HUES64 (cell line): ENCODE data around the gene CLDN15. TPM values are rescaled to one million over a fixed set of nuclear protein-coding genes. Genes with fewer than 3 reads are reported as not detected.
"Not testable (repeated sequence)": the region's sequence is repeated elsewhere in the genome, so short reads cannot be mapped to it uniquely, and the experiment has no call there.

Experiments
- H3K27ac ChIP-seq: 2 replicates; pipeline ENCODE4 v1.7.0; 2013; ENCODE audit warnings: low read depth, low read length, inconsistent platforms
- H3K27me3 ChIP-seq: 2 replicates; pipeline ENCODE4 v1.6.1; 2013; ENCODE audit warnings: mild to moderate bottlenecking, low read length; ENCODE audit not compliant: insufficient read depth
- H3K36me3 ChIP-seq: 2 replicates; pipeline ENCODE4 v1.6.1; 2013; ENCODE audit warnings: mild to moderate bottlenecking, low read length; ENCODE audit not compliant: insufficient read depth
- H3K4me1 ChIP-seq: 2 replicates; pipeline ENCODE4 v1.6.1; 2013; ENCODE audit warnings: mild to moderate bottlenecking, low read length, moderate library complexity; ENCODE audit not compliant: insufficient read depth
- H3K4me3 ChIP-seq: 2 replicates; pipeline ENCODE4 v1.5.1; 2013; ENCODE audit warnings: mild to moderate bottlenecking, low read length, moderate library complexity
- H3K9ac ChIP-seq: 2 replicates; pipeline ENCODE4 v1.6.1; 2013; ENCODE audit warnings: mild to moderate bottlenecking, low read depth, low read length
- H3K9me3 ChIP-seq: 2 replicates; pipeline ENCODE4 v1.6.1; 2013; ENCODE audit warnings: low read depth, low read length; ENCODE audit not compliant: insufficient read depth
- WGBS: fragments of 150-250, 120-280 bp; methylation state at CpG from one replicate; pipeline ENCODE4 v1.1.7; 2013; ENCODE audit warnings: missing lambda C conversion rate; 5-methylcytosine and 5-hydroxymethylcytosine counted together
- polyA plus RNA-seq, 2 experiments: library from polyadenylated mRNA; stranded (reverse); fragments of 50-300 nt; gene quantifications; one replicate each; pipeline ENCODE4 v1.2.3, GENCODE V29; 2013

CLDN15 gene
- polyA plus RNA-seq (2013, experiment 1 of 2), result 2.6 TPM
- 2.7 TPM for polyA plus RNA-seq (2013, experiment 2 of 2)

GRCh38 chr7:101237206-101238067, at the start of gene CLDN15:
CLDN15 (minus strand) TSS chr7:101237802; CDS start chr7:101237581, 221 bp downstream.
- H3K9me3 ChIP-seq, result no peaks in the 10 kb centered on the region
- H3K9ac ChIP-seq, result no peak within 1 kb of the TSS
- H3K4me3 ChIP-seq, result no peak within 1 kb of the TSS
- peaks cover 8% of the 10 kb centered on the region for H3K4me1 ChIP-seq
- no peaks in the 10 kb centered on the region for H3K27me3 ChIP-seq
- H3K36me3 ChIP-seq, result peaks cover 18% of the 10 kb centered on the region; the same call in 1 of the 2 replicates
- WGBS, result 81% methylated on average over 31 of the region's 31 CpGs
- H3K27ac ChIP-seq, result 0 out of 2 replicates have a peak within 1 kb of the TSS, but pooled peaks have one; percentile 25

GRCh38 chr7:101287032-101287431, 49.4 kb upstream of the CLDN15 start:
- Histone ChIP-seq H3K36me3 (no peaks in the 10 kb centered on the region), H3K4me1 (peaks cover 11% of the 10 kb centered on the region), H3K4me3 (no peak overlapping the region), H3K9ac (no peak overlapping the region), H3K27ac (no peak overlapping the region), H3K27me3 (no peaks in the 10 kb centered on the region), H3K9me3 (no peaks in the 10 kb centered on the region)
- WGBS, result 89% methylated on average over 6 of the region's 6 CpGs

GRCh38 chr7:101285880-101286279, 48.3 kb upstream of the CLDN15 start:
- not testable (repeated sequence) for H3K27me3 ChIP-seq, H3K4me1 ChIP-seq, H3K9ac ChIP-seq, H3K27ac ChIP-seq, H3K9me3 ChIP-seq, H3K4me3 ChIP-seq, H3K36me3 ChIP-seq
- 91% methylated on average over 3 of the region's 3 CpGs for WGBS

- Histone ChIP-seq H3K27ac (no peak overlapping the region), H3K27me3 (no peaks in the 10 kb centered on the region), H3K4me1 (peaks cover 7% of the 10 kb centered on the region; the same call in 1 of the 2 replicates), H3K4me3 (no peak overlapping the region), H3K9ac (no peak overlapping the region), H3K9me3 (no peaks in the 10 kb centered on the region), H3K36me3 (no peaks in the 10 kb centered on the region)
- 91% methylated on average over 9 of the region's 9 CpGs for WGBS
Measured at GRCh38 chr7:101285171-101285570, 47.6 kb upstream of the CLDN15 start.

GRCh38 chr7:101280912-101281311, 43.3 kb upstream of the CLDN15 start:
- not testable (repeated sequence) for H3K27ac ChIP-seq, H3K4me1 ChIP-seq, H3K9me3 ChIP-seq, H3K36me3 ChIP-seq, H3K4me3 ChIP-seq, H3K27me3 ChIP-seq, H3K9ac ChIP-seq
- WGBS, result 96% methylated on average over 8 of the region's 8 CpGs

- Histone ChIP-seq H3K36me3 (no peaks in the 10 kb centered on the region), H3K27me3 (no peaks in the 10 kb centered on the region), H3K4me3 (no peak overlapping the region), H3K4me1 (peaks cover 1% of the 10 kb centered on the region), H3K9ac (no peak overlapping the region), H3K27ac (no peak overlapping the region), H3K9me3 (no peaks in the 10 kb centered on the region)
- WGBS, result 96% methylated on average over 24 of the region's 24 CpGs
Measured at GRCh38 chr7:101278461-101279292, 41.1 kb upstream of the CLDN15 start.

GRCh38 chr7:101277155-101277554, 39.6 kb upstream of the CLDN15 start:
- WGBS, result 82% methylated on average over 9 of the region's 9 CpGs
- Histone ChIP-seq H3K27ac (no peak overlapping the region), H3K9ac (no peak overlapping the region), H3K4me3 (no peak overlapping the region), H3K27me3 (no peaks in the 10 kb centered on the region), H3K36me3 (no peaks in the 10 kb centered on the region), H3K4me1 (peaks cover 13% of the 10 kb centered on the region), H3K9me3 (no peaks in the 10 kb centered on the region)

- 60% methylated on average over 4 of the region's 4 CpGs for WGBS
- Histone ChIP-seq H3K9me3 (no peaks in the 10 kb centered on the region), H3K27ac (peak overlapping the region; percentile 1; the same call in 1 of the 2 replicates), H3K9ac (no peak overlapping the region), H3K27me3 (no peaks in the 10 kb centered on the region), H3K4me1 (peaks cover 13% of the 10 kb centered on the region), H3K36me3 (no peaks in the 10 kb centered on the region), H3K4me3 (no peak overlapping the region)
Measured at GRCh38 chr7:101273206-101273605, 35.6 kb upstream of the CLDN15 start.

- Histone ChIP-seq H3K4me3 (no peak overlapping the region), H3K9ac (no peak overlapping the region), H3K27me3 (no peaks in the 10 kb centered on the region), H3K36me3 (no peaks in the 10 kb centered on the region), H3K4me1 (peaks cover 13% of the 10 kb centered on the region), H3K9me3 (no peaks in the 10 kb centered on the region), H3K27ac (no peak overlapping the region)
- 95% methylated on average over 5 of the region's 5 CpGs for WGBS
Measured at GRCh38 chr7:101271021-101271420, 33.4 kb upstream of the CLDN15 start.

GRCh38 chr7:101269664-101270063, 32.1 kb upstream of the CLDN15 start:
- H3K27me3 ChIP-seq, result no peaks in the 10 kb centered on the region
- 94% methylated on average over 21 of the region's 21 CpGs for WGBS
- H3K27ac ChIP-seq, result no peak overlapping the region
- no peaks in the 10 kb centered on the region for H3K36me3 ChIP-seq
- H3K9me3 ChIP-seq, result no peaks in the 10 kb centered on the region
- H3K4me1 ChIP-seq, result peaks cover 13% of the 10 kb centered on the region
- H3K9ac ChIP-seq, result no peak overlapping the region
- no peak overlapping the region for H3K4me3 ChIP-seq
